SK-N-SH (cell line): ENCODE results near the gene NOD2.

ENCODE experiments used
- CHD2 ChIP-seq: fragments of 150-350 bp; IDR thresholded peaks from 2 replicates; pipeline ENCODE4 v1.6.1; 2018; ENCODE audit warnings: low read length; ENCODE audit not compliant: partially characterized antibody
- FOXM1 ChIP-seq: IDR thresholded peaks from 2 replicates; pipeline ENCODE4 v1.4.0; 2012; ENCODE audit warnings: low read depth, mild to moderate bottlenecking
- GABPA ChIP-seq: IDR thresholded peaks from 2 replicates; pipeline ENCODE4 v1.4.0; 2012; ENCODE audit warnings: low read depth, mild to moderate bottlenecking
- NRF1 ChIP-seq: IDR thresholded peaks from 2 replicates; pipeline ENCODE4 v1.6.1; 2012; ENCODE audit warnings: low read depth, mild to moderate bottlenecking, low read length
- POLR2AphosphoS5 ChIP-seq: IDR thresholded peaks from 2 replicates; pipeline ENCODE4 v1.6.1; 2012; ENCODE audit warnings: low read depth, low read length
- REST ChIP-seq: IDR thresholded peaks from 2 replicates; pipeline ENCODE4 v1.6.1; 2012; ENCODE audit warnings: mild to moderate bottlenecking, low read depth, low read length, moderate library complexity
- RXRA ChIP-seq: IDR thresholded peaks from 2 replicates; pipeline ENCODE4 v1.4.0; 2012; ENCODE audit warnings: low read depth, mild to moderate bottlenecking, borderline replicate concordance
- SIN3A ChIP-seq: IDR thresholded peaks from 2 replicates; pipeline ENCODE4 v1.6.1; 2012; ENCODE audit warnings: low read depth, mild to moderate bottlenecking, low read length, moderate library complexity, borderline replicate concordance
- SMC3 ChIP-seq: IDR thresholded peaks from 2 replicates; pipeline ENCODE4 v1.6.1; 2012; ENCODE audit warnings: low read depth, low read length, improper control_type of control experiment
- YY1 ChIP-seq: IDR thresholded peaks from 2 replicates; pipeline ENCODE4 v1.4.0; 2012; ENCODE audit warnings: low read depth, mild to moderate bottlenecking
- ZBTB33 ChIP-seq: IDR thresholded peaks from 2 replicates; pipeline ENCODE4 v1.4.0; 2012; ENCODE audit warnings: low read depth, borderline replicate concordance
- TF ChIP-seq, protein P1 (sequence below): fragments of 200-600 bp; sonication (generic); IDR thresholded peaks from 2 replicates; pipeline ENCODE4 v1.6.1; 2017; ENCODE audit warnings: antibody characterized with exemption, mild to moderate bottlenecking, moderate library complexity
- TF ChIP-seq, protein P2 (sequence below): IDR thresholded peaks from 2 replicates; pipeline ENCODE4 v1.4.0; 2012; ENCODE audit warnings: low read depth
- TF ChIP-seq, protein P3 (sequence below): fragments of 150-350 bp; IDR thresholded peaks from 2 replicates; pipeline ENCODE4 v1.6.1; 2016; ENCODE audit warnings: mild to moderate bottlenecking, low read depth, low read length

DNA sequence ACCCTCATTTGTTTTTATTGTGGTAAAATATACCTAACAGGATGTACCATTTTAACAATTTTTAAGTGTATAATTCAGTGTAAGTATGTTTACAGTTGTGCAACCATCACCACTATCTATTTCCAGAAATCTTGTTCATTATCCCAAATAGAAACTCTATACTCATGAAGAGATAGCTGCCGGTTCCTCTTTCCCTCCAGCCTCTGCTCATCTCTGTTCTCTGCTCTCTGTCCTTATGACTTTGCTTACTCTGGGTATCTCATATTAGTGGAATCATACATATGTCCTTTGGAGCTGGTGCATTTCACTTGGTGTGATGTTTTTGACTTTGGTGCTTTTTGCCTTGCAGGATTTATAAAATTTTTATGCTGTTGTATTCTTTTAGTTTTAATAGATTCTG lies 67.9 kb downstream of the NOD2 start:
- TF ChIP-seq SMC3 (no peak), POLR2AphosphoS5 (no peak), ZBTB33 (no peak), RXRA (no peak), YY1 (no peak), SIN3A (no peak), GABPA (no peak), CHD2 (no peak), NRF1 (no peak), REST (no peak), FOXM1 (no peak)
- TF ChIP-seq, protein P1, sequence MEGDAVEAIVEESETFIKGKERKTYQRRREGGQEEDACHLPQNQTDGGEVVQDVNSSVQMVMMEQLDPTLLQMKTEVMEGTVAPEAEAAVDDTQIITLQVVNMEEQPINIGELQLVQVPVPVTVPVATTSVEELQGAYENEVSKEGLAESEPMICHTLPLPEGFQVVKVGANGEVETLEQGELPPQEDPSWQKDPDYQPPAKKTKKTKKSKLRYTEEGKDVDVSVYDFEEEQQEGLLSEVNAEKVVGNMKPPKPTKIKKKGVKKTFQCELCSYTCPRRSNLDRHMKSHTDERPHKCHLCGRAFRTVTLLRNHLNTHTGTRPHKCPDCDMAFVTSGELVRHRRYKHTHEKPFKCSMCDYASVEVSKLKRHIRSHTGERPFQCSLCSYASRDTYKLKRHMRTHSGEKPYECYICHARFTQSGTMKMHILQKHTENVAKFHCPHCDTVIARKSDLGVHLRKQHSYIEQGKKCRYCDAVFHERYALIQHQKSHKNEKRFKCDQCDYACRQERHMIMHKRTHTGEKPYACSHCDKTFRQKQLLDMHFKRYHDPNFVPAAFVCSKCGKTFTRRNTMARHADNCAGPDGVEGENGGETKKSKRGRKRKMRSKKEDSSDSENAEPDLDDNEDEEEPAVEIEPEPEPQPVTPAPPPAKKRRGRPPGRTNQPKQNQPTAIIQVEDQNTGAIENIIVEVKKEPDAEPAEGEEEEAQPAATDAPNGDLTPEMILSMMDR, result no peak
- TF ChIP-seq, protein P2, sequence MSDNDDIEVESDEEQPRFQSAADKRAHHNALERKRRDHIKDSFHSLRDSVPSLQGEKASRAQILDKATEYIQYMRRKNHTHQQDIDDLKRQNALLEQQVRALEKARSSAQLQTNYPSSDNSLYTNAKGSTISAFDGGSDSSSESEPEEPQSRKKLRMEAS, result no peak
- TF ChIP-seq, protein P3, sequence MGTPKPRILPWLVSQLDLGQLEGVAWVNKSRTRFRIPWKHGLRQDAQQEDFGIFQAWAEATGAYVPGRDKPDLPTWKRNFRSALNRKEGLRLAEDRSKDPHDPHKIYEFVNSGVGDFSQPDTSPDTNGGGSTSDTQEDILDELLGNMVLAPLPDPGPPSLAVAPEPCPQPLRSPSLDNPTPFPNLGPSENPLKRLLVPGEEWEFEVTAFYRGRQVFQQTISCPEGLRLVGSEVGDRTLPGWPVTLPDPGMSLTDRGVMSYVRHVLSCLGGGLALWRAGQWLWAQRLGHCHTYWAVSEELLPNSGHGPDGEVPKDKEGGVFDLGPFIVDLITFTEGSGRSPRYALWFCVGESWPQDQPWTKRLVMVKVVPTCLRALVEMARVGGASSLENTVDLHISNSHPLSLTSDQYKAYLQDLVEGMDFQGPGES, result no peak
